ENCODE results near the gene ENAM.
"Not testable (repeated sequence)": the region's sequence is repeated elsewhere in the genome, so short reads cannot be mapped to it uniquely, and the experiment has no call there.

The ENAM gene

DNA sequence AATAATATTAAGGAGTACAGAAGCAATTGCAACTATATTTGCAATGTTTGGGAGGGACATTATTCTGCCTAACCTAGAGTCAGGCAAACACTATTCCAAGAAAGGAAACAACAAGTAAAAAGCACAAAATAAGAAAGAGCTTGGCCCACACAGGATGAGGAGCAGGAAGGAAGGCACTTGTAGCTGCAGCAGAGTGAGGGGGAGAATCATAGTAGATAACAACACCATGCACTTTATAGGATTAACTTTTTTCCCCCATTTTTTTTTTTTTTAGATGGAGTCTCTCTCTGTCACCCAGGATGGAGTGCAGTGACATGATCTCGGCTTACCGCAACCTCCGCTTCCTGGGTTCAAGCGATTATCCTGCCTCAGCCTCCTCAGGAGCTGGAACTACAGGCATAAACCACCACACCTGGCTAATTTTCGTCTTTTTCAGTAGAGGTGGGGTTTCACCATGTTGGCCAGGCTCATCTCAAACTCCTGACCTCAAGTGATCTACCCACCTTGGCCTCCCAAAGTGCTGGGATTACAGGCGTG lies 48.1 kb downstream of the ENAM start:
- DNase-seq (ENCODE audit: low read depth) = no peak

- no peak for DNase-seq (ENCODE audit: low read depth)
These were observed 49.9 kb downstream of the ENAM start for GRCh38 chr4:70678383-70678999.

DNA sequence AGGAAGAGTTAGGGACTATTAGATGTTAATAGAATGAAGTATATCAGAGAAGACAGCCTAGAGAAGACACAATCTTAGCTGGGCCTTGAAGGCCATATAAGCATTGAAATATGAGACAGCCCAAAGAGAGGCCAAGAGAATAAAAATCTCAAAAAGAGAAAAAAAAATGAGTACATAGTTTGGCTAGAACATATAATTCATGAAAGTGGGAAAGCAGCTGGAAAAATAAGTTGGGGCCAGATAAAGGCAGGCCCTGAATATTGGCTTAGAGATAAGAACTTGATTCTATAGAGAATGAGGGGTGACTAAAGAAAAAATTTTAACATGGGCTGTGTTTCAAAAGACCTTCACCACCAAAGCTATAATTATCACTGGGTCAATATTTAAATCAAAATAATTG lies 52.4 kb downstream of the ENAM start:
- DNase-seq (ENCODE audit: low read depth) = no peak

DNA sequence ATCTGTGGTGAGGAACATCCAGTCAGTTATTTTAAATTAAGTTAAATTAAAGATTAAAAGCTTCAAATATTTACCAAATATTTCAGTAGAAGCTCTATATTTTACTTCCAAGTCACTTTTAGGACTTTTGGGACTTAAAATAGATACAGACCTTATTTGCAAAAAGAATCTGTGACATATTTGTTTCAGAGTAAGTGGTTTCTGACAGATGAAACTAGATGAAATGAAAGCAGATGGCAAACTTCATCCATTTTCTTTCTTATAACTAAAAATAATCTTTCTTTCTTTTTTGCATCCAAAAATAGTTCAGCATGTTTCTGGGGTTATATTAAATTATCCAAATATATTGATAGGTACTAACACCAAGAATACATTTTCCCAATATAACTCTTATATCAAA lies 53.2 kb downstream of the ENAM start:
- DNase-seq (ENCODE audit: low read depth) = no peak

- not testable (repeated sequence) for DNase-seq (ENCODE audit: low read depth)
These were observed 53.6 kb downstream of the ENAM start for GRCh38 chr4:70682142-70682541.

DNA sequence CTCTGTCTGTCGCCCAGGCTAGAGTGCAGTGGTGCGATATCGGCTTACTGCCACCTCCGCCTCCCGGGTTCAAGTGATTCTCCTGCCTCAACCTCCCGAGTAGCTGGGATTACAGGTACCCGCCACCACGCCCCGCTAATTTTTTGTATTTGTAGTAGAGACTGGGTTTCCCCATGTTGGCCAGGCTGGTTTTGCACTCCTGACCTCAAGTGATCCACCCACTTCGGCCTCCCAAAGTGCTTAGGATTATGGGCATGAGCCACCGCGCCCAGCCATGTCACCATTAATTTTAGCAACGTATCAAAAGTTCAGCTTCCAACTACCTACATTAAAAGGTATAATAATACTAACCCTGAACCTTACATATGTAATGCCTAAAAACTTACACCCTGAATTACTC lies 58.8 kb downstream of the ENAM start:
- DNase-seq (ENCODE audit: low read depth) = no peak

- DNase-seq (ENCODE audit: low read depth) = peak; percentile 89
These were observed 59.6 kb downstream of the ENAM start, which contains the start of gene UTP3 for GRCh38 chr4:70687821-70688794. Gene UTP3, plus strand, starts transcription at chr4:70688532. Its CDS starts 146 bp downstream, at chr4:70688678.

- DNase-seq (ENCODE audit: low read depth) = no peak
These were observed 60.3 kb downstream of the ENAM start for GRCh38 chr4:70688795-70689231.

DNA sequence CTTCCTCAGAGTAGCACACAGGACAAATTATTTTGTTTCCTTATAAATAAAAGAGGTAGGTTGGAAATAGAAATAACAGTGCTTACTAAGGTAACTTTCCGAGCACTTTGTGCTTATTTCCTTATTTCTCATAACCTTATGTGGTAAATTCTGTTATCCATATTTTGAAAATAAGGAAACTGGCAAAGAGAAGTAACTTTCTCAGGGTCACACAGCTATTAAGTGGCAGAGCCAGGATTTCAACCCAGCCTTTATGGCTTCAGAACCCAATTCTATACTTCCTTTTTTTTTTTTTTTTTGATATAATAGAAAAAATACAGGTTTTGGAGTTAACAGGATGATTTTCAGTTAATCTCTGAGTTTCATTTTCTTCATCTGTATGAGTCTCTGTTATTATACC lies 63.1 kb downstream of the ENAM start:
- DNase-seq (ENCODE audit: low read depth) = no peak

GRCh38 chr4:70694633-70695032 lies 66.1 kb downstream of the ENAM start:
- not testable (repeated sequence) for DNase-seq (ENCODE audit: low read depth)
